Activated CD4-positive, alpha-beta memory T cell treated with anti-CD3 and anti-CD28 coated beads for 36 hours (primary cell): ENCODE data around the gene ISG20L2. TPM values are rescaled to one million over a fixed set of nuclear protein-coding genes. Genes with fewer than 3 reads are reported as not detected.
A peak's percentile ranks its signal among the peaks of the same experiment; 100 is the strongest.

Experiments used
- CTCF ChIA-PET: fragments of 350-600 bp; sonication (Branson Sonifier 250); formaldehyde crosslinking; loops from one replicate; lab custom pipeline; 2021; ENCODE audit warnings: antibody characterized with exemption, inconsistent platforms; lab: Charles Lee
- POLR2A ChIA-PET: fragments of 350-600 bp; sonication (Branson Sonifier 250); formaldehyde crosslinking; loops from one replicate; lab custom pipeline; 2021; ENCODE audit warnings: antibody characterized with exemption; lab: Charles Lee
- DNase-seq: peaks from one replicate; pipeline ENCODE4 v3.0.0-alpha.2; 2020
- H3K27ac Mint-ChIP-seq: one replicate; pipeline ENCODE4 v1.8.0; 2021; ENCODE audit warnings: mixed read lengths
- H3K27me3 Mint-ChIP-seq: one replicate; pipeline ENCODE4 v1.8.0; 2021; ENCODE audit warnings: mixed read lengths
- H3K36me3 Mint-ChIP-seq: one replicate; pipeline ENCODE4 v1.8.0; 2021; ENCODE audit warnings: mixed read lengths
- H3K4me1 Mint-ChIP-seq: one replicate; pipeline ENCODE4 v1.8.0; 2021; ENCODE audit warnings: low read depth, mixed read lengths
- H3K4me3 Mint-ChIP-seq: one replicate; pipeline ENCODE4 v1.8.0; 2021; ENCODE audit warnings: mild to moderate bottlenecking, mixed read lengths
- H3K9me3 Mint-ChIP-seq: one replicate; pipeline ENCODE4 v1.8.0; 2021; ENCODE audit warnings: mixed read lengths
- intact Hi-C: fragments of 100-400 bp; cut with micrococcal nuclease; formaldehyde crosslinking; loops from one replicate; pipeline ENCODE4 v1.15.1; 2023
- total RNA-seq, 2 experiments: library from RNA; stranded (reverse); gene quantifications; one replicate each; pipeline ENCODE4 v1.2.3, GENCODE V29; 2021

ISG20L2 gene
- total RNA-seq, 2 experiments from 2014 or later, result 35.6 to 36.8 TPM

DNA sequence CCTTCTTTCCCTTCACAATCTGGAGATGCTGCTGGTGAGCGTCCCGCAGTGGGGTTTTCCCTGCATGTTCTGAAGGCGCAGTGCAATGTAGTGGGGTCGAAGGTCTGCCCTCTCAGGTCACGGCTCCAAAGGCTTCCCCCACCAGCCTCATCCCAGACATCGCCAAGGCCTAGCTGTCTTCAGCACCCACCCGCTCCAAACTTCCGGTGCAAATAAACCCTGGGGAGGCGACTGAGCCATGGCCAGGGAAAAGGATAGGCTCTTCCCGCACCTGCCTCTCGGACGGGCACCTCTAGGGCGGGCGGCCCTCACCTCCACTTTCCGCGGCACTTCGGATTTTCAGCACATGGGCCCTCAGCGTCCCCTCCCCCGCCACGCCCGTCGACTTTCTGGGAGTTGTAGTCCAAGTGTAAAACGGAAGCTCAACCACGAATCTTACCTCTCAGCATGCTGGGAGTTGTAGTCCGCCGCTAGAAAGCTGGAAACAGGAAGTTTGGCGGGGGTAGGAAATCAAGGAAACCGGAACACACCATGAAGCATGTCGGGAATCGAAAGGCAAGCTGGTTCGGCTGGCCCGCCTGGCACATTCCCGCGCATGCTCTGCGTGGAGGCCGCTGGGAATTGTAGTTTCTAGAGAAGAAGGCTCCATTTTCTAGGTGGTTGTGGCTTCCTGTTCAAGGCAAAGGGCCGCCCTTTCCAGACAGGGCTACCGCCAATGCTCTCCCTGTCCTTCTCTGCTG lies 12.3 kb upstream of the ISG20L2 start, which contains the start of gene MRPL24:
MRPL24 (minus strand) TSS at position 348 of the 740 bp plus-strand sequence. CDS start 2,384 bp downstream, outside the sequence.
- POLR2A ChIA-PET, result interaction anchor here (0.7 to 4.9 kb wide), 8 partner anchors 9 to 284 kb away, joined by 3 to 90 read pairs (median 8); partner anchors contain the start of genes HDGF, ISG20L2, METTL25B and PRCC
- DNase-seq, result peak; percentile 98
- intact Hi-C loops, result loop anchor here (1.0 to 5.0 kb wide), 8 partner anchors 10 to 884 kb away; partner anchors contain the start of genes GON4L, HDGF, ISG20L2 and METTL25B
- Mint-ChIP-seq H3K4me3 (peak within 1 kb of the TSS; percentile 89), H3K9me3 (no peaks in the 10 kb centered on the region), H3K36me3 (peaks cover 49% of the 10 kb centered on the region), H3K27me3 (no peaks in the 10 kb centered on the region), H3K27ac (peak within 1 kb of the TSS; percentile 95), H3K4me1 (peaks cover 47% of the 10 kb centered on the region)
- CTCF ChIA-PET, result interaction anchor here (0.8 to 6.1 kb wide), 15 partner anchors 11 to 98 kb away, joined by 3 to 64 read pairs (median 4); partner anchors contain the start of genes CRABP2, HDGF, ISG20L2 and METTL25B

DNA sequence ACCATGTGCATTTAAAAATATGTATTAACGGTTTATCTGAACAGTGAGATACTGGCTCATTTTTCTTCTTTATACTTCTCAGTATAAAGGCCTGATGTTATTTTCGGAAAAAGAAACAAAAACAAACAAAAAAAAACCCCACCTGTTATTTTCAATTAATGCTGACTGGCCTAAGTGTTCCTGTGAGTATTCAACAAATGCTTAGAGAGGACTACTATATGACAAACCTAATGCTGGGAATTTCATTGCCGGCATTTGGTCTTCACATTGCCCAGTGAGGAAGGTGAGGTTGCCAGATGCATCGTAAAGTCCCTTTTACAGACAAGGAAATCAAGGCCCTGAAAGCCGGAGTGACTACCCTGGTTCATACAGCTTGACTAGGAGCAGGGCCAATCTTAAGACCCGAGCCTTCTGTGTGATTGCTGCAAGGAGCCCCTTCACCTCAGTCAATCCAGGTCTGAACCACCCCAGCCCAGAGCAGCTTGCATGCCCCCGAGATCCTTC lies 11.7 kb upstream of the ISG20L2 start:
- ChIA-PET POLR2A (interaction anchor here (1.7 to 4.9 kb wide), 4 partner anchors 9 to 27 kb away, joined by 11 to 90 read pairs (median 38); partner anchors contain the start of genes HDGF, ISG20L2, METTL25B and PRCC), CTCF (interaction anchor here (0.9 to 6.1 kb wide), 8 partner anchors 11 to 34 kb away, joined by 3 to 64 read pairs (median 7); partner anchors contain the start of genes HDGF, ISG20L2, METTL25B and PRCC)
- no peaks in the 10 kb centered on the region for H3K27me3 Mint-ChIP-seq
- intact Hi-C loops, result loop anchor here (5.0 kb wide), 3 partner anchors 77 to 883 kb away; partner anchors contain the start of genes GON4L, SH2D2A, SMG5 and SYT11
- no peaks in the 10 kb centered on the region for H3K9me3 Mint-ChIP-seq
- peak overlapping the region; percentile 89 for H3K4me3 Mint-ChIP-seq
- DNase-seq, result no peak
- peaks cover 41% of the 10 kb centered on the region for H3K4me1 Mint-ChIP-seq
- H3K36me3 Mint-ChIP-seq, result peaks cover 45% of the 10 kb centered on the region
- peak overlapping the region; percentile 95 for H3K27ac Mint-ChIP-seq

DNA sequence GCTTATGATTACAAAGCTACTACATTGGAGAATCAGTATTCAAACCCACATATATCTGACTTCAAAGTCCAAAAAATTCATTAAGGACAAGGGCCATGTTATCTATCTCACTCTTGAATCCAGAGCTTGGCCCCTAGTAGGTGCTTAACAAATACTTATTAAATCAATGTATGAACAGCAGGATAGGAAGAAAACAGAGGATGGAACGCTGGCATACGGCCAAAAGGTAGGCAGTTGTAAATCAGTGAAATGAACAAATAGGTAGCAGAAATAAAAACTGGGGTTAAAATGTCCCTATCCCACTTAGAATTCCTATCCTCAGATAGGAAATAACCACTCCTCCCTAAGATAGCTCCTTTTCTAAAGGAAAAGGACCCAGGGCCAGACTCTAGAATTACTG lies 10.3 kb upstream of the ISG20L2 start:
- Mint-ChIP-seq H3K36me3 (peaks cover 35% of the 10 kb centered on the region), H3K4me3 (peak overlapping the region; percentile 10), H3K27ac (no peak overlapping the region), H3K27me3 (no peaks in the 10 kb centered on the region), H3K9me3 (no peaks in the 10 kb centered on the region), H3K4me1 (peaks cover 32% of the 10 kb centered on the region)
- POLR2A ChIA-PET, result interaction anchor here (1.4 to 4.9 kb wide), 3 partner anchors 10 to 29 kb away, joined by 4 to 90 read pairs (median 48); partner anchors contain the start of genes HDGF, ISG20L2, METTL25B and PRCC
- CTCF ChIA-PET, result interaction anchor here (1.5 to 6.1 kb wide), 2 partner anchors 13 to 30 kb away, joined by 4 to 64 read pairs; no protein-coding TSS in a partner anchor
- intact Hi-C loops, result no loop called here
- no peak for DNase-seq

DNA sequence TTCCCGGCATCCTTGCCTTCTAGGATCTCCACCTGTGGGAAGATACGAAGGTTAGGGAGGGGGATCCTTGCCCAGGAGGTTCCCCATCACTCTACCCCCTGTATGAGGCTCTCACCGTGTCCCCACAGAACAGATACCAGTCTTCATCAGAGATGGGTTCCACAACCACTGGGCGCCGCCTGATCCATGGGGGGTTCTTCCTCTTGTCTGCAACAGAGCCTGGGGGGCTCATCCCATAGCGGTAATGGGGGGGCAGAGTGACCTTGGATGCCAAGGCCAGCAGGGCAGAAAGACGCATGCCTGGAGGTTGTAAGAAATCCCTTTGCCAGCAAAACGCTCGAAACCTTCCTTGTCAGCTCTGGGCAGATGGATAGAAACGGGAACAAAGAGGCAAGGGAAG lies 9.8 kb upstream of the ISG20L2 start:
- ChIA-PET CTCF (interaction anchor here (6.1 kb wide), 1 partner anchor 12 kb away, joined by 64 read pairs; no protein-coding TSS in a partner anchor), POLR2A (interaction anchor here (1.4 to 4.9 kb wide), 3 partner anchors 9 to 29 kb away, joined by 4 to 90 read pairs (median 48); partner anchors contain the start of genes HDGF, ISG20L2, METTL25B and PRCC)
- H3K36me3 Mint-ChIP-seq, result peaks cover 30% of the 10 kb centered on the region
- peaks cover 27% of the 10 kb centered on the region for H3K4me1 Mint-ChIP-seq
- no peak overlapping the region for H3K4me3 Mint-ChIP-seq
- intact Hi-C loops, result no loop called here
- no peaks in the 10 kb centered on the region for H3K27me3 Mint-ChIP-seq
- H3K9me3 Mint-ChIP-seq, result no peaks in the 10 kb centered on the region
- H3K27ac Mint-ChIP-seq, result no peak overlapping the region
- no peak for DNase-seq

DNA sequence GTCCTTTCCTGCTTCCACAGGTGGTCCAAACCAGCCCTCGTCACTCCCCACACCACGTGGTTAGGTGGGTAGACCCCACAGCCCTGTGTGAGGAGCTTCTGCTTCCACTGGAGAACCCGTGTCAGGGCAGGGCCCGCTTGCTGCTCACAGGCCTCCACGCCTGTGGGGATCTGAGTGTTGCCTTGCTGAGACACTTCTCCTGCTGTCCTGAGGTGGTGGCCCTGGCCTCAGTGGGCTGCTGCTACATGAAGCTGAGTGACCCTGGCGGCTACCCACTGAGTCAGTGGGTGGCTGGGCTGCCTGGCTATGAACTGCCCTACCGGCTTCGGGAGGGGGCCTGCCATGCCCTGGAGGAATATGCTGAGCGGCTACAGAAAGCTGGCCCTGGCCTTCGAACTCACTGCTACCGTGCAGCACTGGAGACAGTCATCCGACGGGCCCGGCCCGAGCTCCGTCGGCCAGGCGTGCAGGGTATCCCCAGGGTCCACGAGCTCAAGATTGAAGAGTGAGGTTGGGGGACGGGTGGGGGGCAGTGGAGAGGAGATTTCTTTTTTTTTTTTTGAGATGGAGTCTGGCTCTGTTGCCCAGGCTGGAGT lies 5.5 kb upstream of the ISG20L2 start:
- Mint-ChIP-seq H3K27me3 (no peaks in the 10 kb centered on the region), H3K9me3 (no peaks in the 10 kb centered on the region), H3K36me3 (peaks cover 16% of the 10 kb centered on the region), H3K4me1 (peaks cover 18% of the 10 kb centered on the region), H3K4me3 (no peak overlapping the region), H3K27ac (no peak overlapping the region)
- DNase-seq, result no peak
- POLR2A ChIA-PET, result no interaction called here
- intact Hi-C loops, result no loop called here
- CTCF ChIA-PET, result interaction anchor here (1.4 to 4.2 kb wide), 2 partner anchors 8 to 45 kb away, joined by 5 to 23 read pairs; no protein-coding TSS in a partner anchor

DNA sequence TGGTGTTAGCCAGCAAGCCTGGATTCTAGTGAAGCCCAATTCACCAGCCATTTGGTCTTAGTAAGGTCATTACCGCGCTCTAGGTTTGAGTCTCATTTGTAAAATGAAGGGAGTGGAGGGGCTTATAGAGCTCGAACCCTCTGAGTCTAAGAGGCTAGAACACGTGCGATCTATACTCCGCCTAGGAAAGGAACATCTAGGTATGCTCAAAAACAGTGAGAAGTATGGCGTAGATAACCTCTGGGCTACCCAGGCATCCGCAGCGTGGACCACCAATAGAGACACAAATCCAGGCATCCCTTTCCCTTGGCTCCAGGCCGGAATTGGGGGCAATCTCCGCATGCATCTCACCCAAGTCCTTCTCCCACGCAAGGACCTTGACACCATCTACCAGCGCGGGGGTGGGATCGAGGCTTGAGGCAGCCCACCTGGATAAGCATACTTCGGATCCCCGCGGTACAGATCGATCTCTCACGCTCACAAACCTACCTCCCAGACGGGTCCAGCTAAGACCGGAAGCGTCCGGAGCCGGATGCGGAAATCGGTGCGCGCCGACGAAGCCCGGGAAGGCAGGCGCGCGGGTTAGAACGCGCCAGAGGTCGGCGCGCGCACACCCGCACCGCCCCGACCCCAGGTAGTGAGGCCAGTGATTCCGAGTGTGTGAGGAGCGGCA lies 504 bp downstream of the ISG20L2 start, which contains the start of gene METTL25B:
METTL25B (plus strand) TSS at position 544 of the 673 bp plus-strand sequence. CDS start 636 bp downstream, outside the sequence.
- CTCF ChIA-PET, result interaction anchor here (0.9 to 34.5 kb wide), 18 partner anchors 13 to 223 kb away, joined by 3 to 1179 read pairs (median 20); partner anchors contain the start of genes CRABP2, HDGF, INSRR and MRPL24
- H3K9me3 Mint-ChIP-seq, result no peaks in the 10 kb centered on the region
- peaks cover 30% of the 10 kb centered on the region for H3K36me3 Mint-ChIP-seq
- no peak within 1 kb of the TSS for H3K4me3 Mint-ChIP-seq
- no peaks in the 10 kb centered on the region for H3K27me3 Mint-ChIP-seq
- peak; percentile 88 for DNase-seq
- H3K4me1 Mint-ChIP-seq, result peaks cover 31% of the 10 kb centered on the region
- intact Hi-C loops, result loop anchor here (1.0 to 5.0 kb wide), 7 partner anchors 13 to 411 kb away; partner anchors contain the start of genes ETV3, HDGF, MRPL24 and NTRK1
- POLR2A ChIA-PET, result interaction anchor here (0.6 to 7.4 kb wide), 12 partner anchors 13 to 136 kb away, joined by 3 to 90 read pairs (median 5); partner anchors contain the start of genes HDGF, MRPL24, NAXE and PRCC
- H3K27ac Mint-ChIP-seq, result peak within 1 kb of the TSS; percentile 99

DNA sequence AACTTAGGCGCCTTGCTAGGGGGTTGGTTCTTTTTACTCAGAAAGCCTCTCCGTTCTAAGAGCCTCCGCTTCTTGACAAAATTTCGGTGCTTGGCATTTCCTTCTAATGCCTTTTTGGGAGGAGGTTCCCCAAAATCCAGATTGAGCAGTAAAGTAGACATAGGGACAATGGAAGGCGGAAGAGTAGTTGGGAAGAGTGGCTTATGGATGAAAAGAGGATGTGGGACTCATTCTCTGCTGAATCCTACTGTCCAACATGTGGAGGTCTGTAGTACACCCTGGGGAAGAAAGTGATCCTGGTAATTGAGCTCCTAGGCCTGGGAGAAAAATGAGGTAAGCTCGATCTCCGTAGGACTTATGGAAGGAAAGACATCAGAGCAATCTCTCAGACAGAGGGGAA lies 1.1 kb downstream of the ISG20L2 start:
- ChIA-PET CTCF (interaction anchor here (0.9 to 34.5 kb wide), 26 partner anchors 14 to 222 kb away, joined by 3 to 1179 read pairs (median 18); partner anchors contain the start of genes CRABP2, HDGF, INSRR and MRPL24), POLR2A (interaction anchor here (1.1 to 7.4 kb wide), 8 partner anchors 12 to 136 kb away, joined by 3 to 90 read pairs (median 10); partner anchors contain the start of genes HDGF, MRPL24, NAXE and PRCC)
- Mint-ChIP-seq H3K4me3 (no peak overlapping the region), H3K27ac (peak overlapping the region; percentile 99), H3K4me1 (peaks cover 34% of the 10 kb centered on the region), H3K36me3 (peaks cover 29% of the 10 kb centered on the region), H3K9me3 (no peaks in the 10 kb centered on the region), H3K27me3 (no peaks in the 10 kb centered on the region)
- DNase-seq, result no peak
- intact Hi-C loops, result loop anchor here (2.0 to 5.0 kb wide), 2 partner anchors 133 to 200 kb away; partner anchors contain the start of gene NTRK1

DNA sequence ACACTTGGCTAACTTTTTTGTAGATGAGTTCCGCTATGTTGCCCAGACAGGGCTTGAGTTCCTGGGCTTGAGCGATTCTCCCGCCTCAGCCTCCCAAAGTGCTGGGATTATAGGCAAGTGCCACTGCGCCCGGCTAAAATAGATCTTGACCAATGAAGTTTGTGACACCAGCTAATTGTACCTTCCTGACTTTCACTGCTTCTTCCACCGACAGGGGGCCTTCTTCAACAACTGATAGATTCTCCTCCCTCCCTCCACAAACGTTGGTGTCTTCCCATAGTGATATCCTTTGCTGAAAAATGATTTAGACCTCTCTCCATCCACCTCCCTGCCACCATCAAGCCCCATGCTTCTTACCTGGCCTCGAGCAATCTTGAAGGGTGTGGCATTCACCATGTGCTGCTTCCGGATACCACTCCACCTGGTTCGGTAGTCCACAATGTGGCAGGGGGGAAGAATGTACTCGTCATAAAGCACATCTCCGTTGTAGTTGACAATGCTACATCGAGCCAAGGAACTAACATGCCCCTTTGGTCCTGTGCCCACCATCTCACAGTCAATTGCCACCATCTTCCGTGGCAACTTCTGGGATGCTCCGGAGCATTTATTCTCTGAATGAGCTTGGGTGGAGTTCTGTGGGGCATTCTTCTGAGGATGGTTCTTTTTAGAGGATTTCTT lies 1.9 kb downstream of the ISG20L2 start:
- Mint-ChIP-seq H3K36me3 (peaks cover 32% of the 10 kb centered on the region), H3K27ac (no peak overlapping the region), H3K4me3 (no peak overlapping the region), H3K27me3 (no peaks in the 10 kb centered on the region), H3K4me1 (peaks cover 36% of the 10 kb centered on the region), H3K9me3 (no peaks in the 10 kb centered on the region)
- CTCF ChIA-PET, result interaction anchor here (0.6 to 34.5 kb wide), 55 partner anchors 9 to 269 kb away, joined by 3 to 1179 read pairs (median 7); partner anchors contain the start of genes CRABP2, HDGF, INSRR and MRPL24
- intact Hi-C loops, result loop anchor here (1.0 to 5.0 kb wide), 6 partner anchors 37 to 201 kb away; partner anchors contain the start of gene NTRK1
- peak; percentile 71 for DNase-seq
- POLR2A ChIA-PET, result interaction anchor here (0.6 to 7.4 kb wide), 10 partner anchors 14 to 135 kb away, joined by 3 to 90 read pairs (median 5); partner anchors contain the start of genes CRABP2, HDGF, MRPL24 and PRCC

DNA sequence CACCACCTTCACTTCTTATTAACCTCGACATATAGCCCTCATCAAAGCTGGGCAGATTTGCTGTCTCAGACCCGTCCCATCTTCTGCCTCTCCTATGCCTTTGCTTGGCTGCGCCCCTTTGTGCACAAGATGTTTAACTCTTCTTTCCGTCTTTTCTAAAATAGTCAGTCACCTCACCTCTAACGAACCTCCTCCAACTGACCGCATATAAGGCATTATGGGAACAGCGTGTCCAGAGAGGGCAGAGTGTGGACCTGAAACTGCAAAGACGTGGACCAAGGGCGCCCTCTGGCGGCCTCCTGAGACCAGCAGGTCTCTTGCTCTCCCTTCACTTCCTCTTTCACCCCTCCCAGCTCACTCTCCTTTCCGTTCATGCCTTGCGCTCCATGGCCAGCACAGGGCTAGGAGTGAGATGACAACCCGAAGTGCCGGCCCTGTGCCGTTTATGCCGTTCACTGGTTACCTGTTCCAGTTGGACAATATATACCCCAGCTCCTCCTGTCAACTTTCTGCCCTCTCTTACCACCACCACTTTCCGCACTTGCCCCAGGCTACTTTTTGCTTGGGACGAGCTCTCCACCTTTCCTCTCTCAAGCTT lies 2.8 kb downstream of the ISG20L2 start:
- Mint-ChIP-seq H3K4me3 (no peak overlapping the region), H3K27me3 (no peaks in the 10 kb centered on the region), H3K9me3 (no peaks in the 10 kb centered on the region), H3K36me3 (peaks cover 36% of the 10 kb centered on the region), H3K4me1 (peaks cover 36% of the 10 kb centered on the region), H3K27ac (no peak overlapping the region)
- intact Hi-C loops, result loop anchor here (1.0 to 5.0 kb wide), 6 partner anchors 36 to 202 kb away; partner anchors contain the start of gene NTRK1
- peak; percentile 88 for DNase-seq
- ChIA-PET CTCF (interaction anchor here (0.6 to 34.5 kb wide), 65 partner anchors 8 to 340 kb away, joined by 3 to 1179 read pairs (median 5); partner anchors contain the start of genes CRABP2, GPATCH4, HDGF and INSRR), POLR2A (interaction anchor here (0.6 to 7.4 kb wide), 10 partner anchors 15 to 136 kb away, joined by 3 to 90 read pairs (median 4); partner anchors contain the start of genes CRABP2, HDGF, MRPL24 and PRCC)
